Neural progenitor cell (in vitro differentiated cells): ENCODE data around the gene IL16.

Source experiments
- CTCF ChIP-seq: fragments of 200-600 bp; sonication (generic); IDR thresholded peaks from 2 replicates; pipeline ENCODE4 v1.5.1; 2017; ENCODE audit warnings: antibody characterized with exemption, mild to moderate bottlenecking
- EZH2 ChIP-seq: fragments of 200-600 bp; sonication (generic); IDR thresholded peaks from 2 replicates; pipeline ENCODE4 v1.6.1; 2017; ENCODE audit warnings: antibody characterized with exemption, mild to moderate bottlenecking, moderate library complexity
- EZH2phosphoT487 ChIP-seq: fragments of 200-600 bp; sonication (generic); IDR thresholded peaks from 2 replicates; pipeline ENCODE4 v1.6.1; 2017; ENCODE audit warnings: antibody characterized with exemption

DNA sequence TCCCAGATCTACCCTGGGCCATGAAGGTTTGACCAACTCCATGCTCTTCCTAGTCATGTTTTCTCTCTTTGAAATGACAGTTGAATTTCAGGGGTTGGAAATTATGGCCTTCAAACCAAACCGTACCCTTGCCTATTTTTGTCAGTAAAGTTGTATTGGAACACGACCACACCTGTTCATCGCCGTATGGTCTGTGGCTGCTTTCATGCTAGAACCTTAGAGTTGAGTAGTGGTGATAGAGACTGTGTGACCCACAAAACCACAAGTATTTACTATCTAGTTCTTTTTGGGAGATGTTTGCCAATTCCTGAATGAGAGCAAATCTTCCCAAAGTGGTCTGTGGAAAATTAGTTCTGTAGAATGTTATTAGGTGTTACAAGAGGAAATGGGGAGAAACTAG, 151.2 kb downstream of the IL16 start:
- TF ChIP-seq CTCF (no peak), EZH2phosphoT487 (no peak), EZH2 (no peak)
